PC-3 (cell line): ENCODE results near the gene R3HDM2. TPM values are rescaled to one million over a fixed set of nuclear protein-coding genes. Genes with fewer than 3 reads are reported as not detected.

Experiments used
- ATAC-seq: fragments of 200-7000 bp; cut with Tn5 transposase; 2 replicates; pipeline ENCODE4 v1.9.1; 2020; ENCODE audit warnings: mild to moderate bottlenecking, moderate library complexity
- BruUV-seq: library from RNA; stranded (reverse); fragments of 400-500 nt; replicated peaks from 2 replicates; lab custom pipeline; 2021; lab: Mats Ljungman, UMichigan
- CTCF ChIA-PET: fragments of 300-600 bp; sonication (Branson Sonifier 250); formaldehyde crosslinking; loops from one replicate; lab custom pipeline; 2022; ENCODE audit warnings: antibody characterized with exemption; lab: Charles Lee
- POLR2A ChIA-PET: fragments of 300-600 bp; sonication (Branson Sonifier 250); formaldehyde crosslinking; loops from one replicate; lab custom pipeline; 2022; ENCODE audit warnings: antibody characterized with exemption; ENCODE audit not compliant: unreplicated experiment; lab: Charles Lee
- DNase-seq: peaks from one replicate; pipeline ENCODE4 v3.0.0-alpha.2; 2015
- H2AFZ ChIP-seq: fragments of 300-600 bp; sonication (generic); 2 replicates; pipeline ENCODE4 v1.6.0; 2016; ENCODE audit warnings: antibody characterized with exemption, low read length
- H3F3A ChIP-seq: fragments of 300-600 bp; sonication (generic); one replicate; pipeline ENCODE4 v1.6.0; 2017; ENCODE audit warnings: antibody characterized with exemption, low read length, control low read depth, mild to moderate bottlenecking; ENCODE audit not compliant: unreplicated experiment
- H3K27ac ChIP-seq: fragments of 300-600 bp; sonication (generic); 2 replicates; pipeline ENCODE4 v1.5.1; 2016; ENCODE audit warnings: mild to moderate bottlenecking, low read length
- H3K27me3 ChIP-seq: fragments of 300-600 bp; sonication (generic); 2 replicates; pipeline ENCODE4 v1.6.1; 2016; ENCODE audit warnings: low read length, mixed read lengths
- H3K36me3 ChIP-seq: fragments of 300-600 bp; sonication (generic); 2 replicates; pipeline ENCODE4 v1.6.1; 2016; ENCODE audit warnings: low read depth, mixed run types, low read length, mixed read lengths
- H3K4me1 ChIP-seq: fragments of 300-600 bp; sonication (generic); 2 replicates; pipeline ENCODE4 v1.5.1; 2016; ENCODE audit warnings: low read length; ENCODE audit not compliant: insufficient read depth
- H3K4me2 ChIP-seq: fragments of 300-600 bp; sonication (generic); 2 replicates; pipeline ENCODE4 v1.6.0; 2016; ENCODE audit warnings: low read length
- H3K4me3 ChIP-seq: fragments of 300-600 bp; sonication (generic); 2 replicates; pipeline ENCODE4 v1.5.1; 2016; ENCODE audit warnings: mild to moderate bottlenecking, low read length, mixed read lengths
- H3K79me2 ChIP-seq: fragments of 300-600 bp; sonication (generic); 2 replicates; pipeline ENCODE4 v1.6.1; 2017; ENCODE audit warnings: low read length, mixed read lengths
- H3K9ac ChIP-seq: fragments of 300-600 bp; sonication (generic); 2 replicates; pipeline ENCODE4 v1.6.0; 2016; ENCODE audit warnings: mild to moderate bottlenecking, low read length
- H3K9me2 ChIP-seq: fragments of 300-600 bp; sonication (generic); replicated peaks from 2 replicates; pipeline ENCODE4 v1.6.1; 2016; ENCODE audit warnings: mixed run types, low read length, mixed read lengths
- H3K9me3 ChIP-seq: fragments of 300-600 bp; sonication (generic); 2 replicates; pipeline ENCODE4 v1.6.1; 2016; ENCODE audit warnings: low read length, mixed read lengths
- H4K20me1 ChIP-seq: fragments of 300-600 bp; sonication (generic); 2 replicates; pipeline ENCODE4 v1.6.1; 2016; ENCODE audit warnings: low read length, mixed read lengths
- CTCF ChIP-seq: fragments of 300-600 bp; sonication (generic); conservative IDR thresholded peaks from 2 replicates; pipeline ENCODE4 v1.5.1; 2017; ENCODE audit warnings: antibody characterized with exemption, low read depth, mild to moderate bottlenecking, low read length
- EZH2 ChIP-seq: fragments of 300-600 bp; sonication (generic); IDR thresholded peaks from one replicate; pipeline ENCODE4 v1.6.1; 2017; ENCODE audit warnings: antibody characterized with exemption, mild to moderate bottlenecking, low read length; ENCODE audit not compliant: unreplicated experiment
- EZH2phosphoT487 ChIP-seq: fragments of 300-600 bp; sonication (generic); IDR thresholded peaks from 2 replicates; pipeline ENCODE4 v1.6.1; 2018; ENCODE audit warnings: mild to moderate bottlenecking, antibody characterized with exemption, low read length, borderline replicate concordance
- intact Hi-C: fragments of 100-400 bp; cut with micrococcal nuclease; formaldehyde crosslinking; loops from 2 replicates; pipeline ENCODE4 v1.9.0; 2023
- total RNA-seq: library from RNA; depleted of rRNA; stranded (reverse); fragments of >200 nt; gene quantifications from 2 replicates; pipeline ENCODE4 v1.2.3, GENCODE V29; 2014

R3HDM2 gene
- total RNA-seq, 1 experiment from 2014 or later: 14.0 TPM

- no TSS peak for BruUV-seq
- Histone ChIP-seq H4K20me1 (no peaks in the 10 kb centered on the region), H3K36me3 (peaks cover 24% of the 10 kb centered on the region; the same call in 1 of the 2 replicates), H3K4me3 (no peak overlapping the region), H3K4me2 (no peak overlapping the region), H3K9me3 (no peaks in the 10 kb centered on the region), H3K4me1 (peaks cover 26% of the 10 kb centered on the region), H3K9ac (no peak overlapping the region), H3K9me2 (no peaks in the 10 kb centered on the region), H3K79me2 (peaks cover 12% of the 10 kb centered on the region), H2AFZ (no peak overlapping the region), H3K27ac (no peak overlapping the region), H3K27me3 (peaks cover 9% of the 10 kb centered on the region), H3F3A (no peaks in the 10 kb centered on the region)
- intact Hi-C loops: no loop called here
- TF ChIP-seq EZH2phosphoT487 (no peak), EZH2 (no peak), CTCF (no peak)
- CTCF ChIA-PET: interaction anchor here (0.6 kb wide), 1 partner anchor 23 kb away, joined by 15 read pairs; no protein-coding TSS in a partner anchor
- ATAC-seq (no peak; the same call in 1 of the 2 replicates), DNase-seq (no peak)
- POLR2A ChIA-PET: interaction anchor here (0.6 kb wide), 1 partner anchor 162 kb away, joined by 3 read pairs; no protein-coding TSS in a partner anchor
These were observed 193.8 kb downstream of the R3HDM2 start for GRCh38 chr12:57236925-57237595.

DNA sequence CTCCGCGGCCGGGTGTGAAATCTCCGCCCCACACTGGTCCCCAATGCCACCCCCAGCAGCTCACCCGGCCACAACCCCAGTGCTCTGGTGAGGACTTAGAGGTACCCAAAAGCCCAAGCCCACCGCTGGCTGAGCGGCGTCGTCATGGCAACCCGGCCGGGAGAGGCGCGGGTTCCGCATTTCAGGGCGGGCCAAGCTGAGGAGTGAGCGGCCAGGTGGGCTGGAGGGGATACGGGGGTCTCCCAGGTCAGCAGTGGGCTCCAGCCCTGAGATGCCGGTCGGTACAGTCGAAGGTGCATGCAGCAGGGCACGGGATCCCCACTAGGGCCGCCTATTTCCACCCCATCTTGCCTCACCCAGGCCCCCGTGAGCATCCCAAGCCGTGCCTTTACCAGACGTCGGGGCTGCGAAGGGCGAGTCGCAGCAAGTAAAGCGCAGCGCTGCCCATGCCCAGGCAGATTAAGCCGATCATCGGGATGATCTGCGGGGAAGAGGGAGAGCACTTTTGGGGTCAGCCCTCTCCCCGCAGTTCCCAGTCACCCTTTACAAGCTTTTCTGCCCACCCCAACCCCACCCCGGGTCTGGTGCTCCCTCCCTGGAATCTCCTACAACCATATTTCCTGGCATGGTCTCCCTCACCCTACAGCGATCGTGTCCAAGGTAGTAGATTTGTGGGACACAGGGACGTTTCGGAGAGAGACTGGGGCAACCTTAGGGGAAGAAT, 194.5 kb downstream of the R3HDM2 start:
- no peak overlapping the region for H3K4me2 ChIP-seq
- no peaks in the 10 kb centered on the region for H3K9me3 ChIP-seq
- no peak overlapping the region for H3K27ac ChIP-seq
- POLR2A ChIA-PET: no interaction called here
- no peak overlapping the region for H3K4me3 ChIP-seq
- intact Hi-C loops: no loop called here
- CTCF ChIA-PET: interaction anchor here (0.6 kb wide), 1 partner anchor 23 kb away, joined by 15 read pairs; no protein-coding TSS in a partner anchor
- H3K36me3 ChIP-seq: peaks cover 30% of the 10 kb centered on the region; the same call in 1 of the 2 replicates
- peaks cover 19% of the 10 kb centered on the region for H3K79me2 ChIP-seq
- H3K27me3 ChIP-seq: peaks cover 2% of the 10 kb centered on the region
- no peak overlapping the region for H2AFZ ChIP-seq
- TF ChIP-seq CTCF: no peak
- TF ChIP-seq EZH2: no peak
- no peak for TF ChIP-seq EZH2phosphoT487
- ATAC-seq (no peak), DNase-seq (no peak)
- no peaks in the 10 kb centered on the region for H3K9me2 ChIP-seq
- H4K20me1 ChIP-seq: no peaks in the 10 kb centered on the region; the same call in 1 of the 2 replicates
- peaks cover 27% of the 10 kb centered on the region for H3K4me1 ChIP-seq
- H3F3A ChIP-seq: no peaks in the 10 kb centered on the region
- no TSS peak for BruUV-seq
- H3K9ac ChIP-seq: no peak overlapping the region
